HepG2 (cell line): ENCODE measurements around the gene PLAGL2. TPM values are rescaled to one million over a fixed set of nuclear protein-coding genes. Genes with fewer than 3 reads are reported as not detected.
A peak's percentile ranks its signal among the peaks of the same experiment; 100 is the strongest.

Source experiments
- CBX2 ChIP-seq, 2 experiments: fragments of 200-600 bp in 1 of 2; sonication (generic); formaldehyde crosslinking in 1 of 2; IDR thresholded peaks; 2 replicates each; pipeline versions ENCODE4 v1.7.0 to v1.8.1; 2018 to 2022; ENCODE audit warnings: low read depth in 2 of 2, low read length in 1 of 2, mild to moderate bottlenecking in 1 of 2, missing genetic modification reagents in 1 of 2
- GRHL1 ChIP-seq: sonication (generic); formaldehyde crosslinking; conservative IDR thresholded peaks from 2 replicates; pipeline ENCODE4 v1.8.0; 2022; ENCODE audit warnings: missing genetic modification reagents
- MEIS2 ChIP-seq: sonication (generic); formaldehyde crosslinking; IDR thresholded peaks from 2 replicates; pipeline ENCODE4 v1.9.0; 2021; ENCODE audit warnings: mild to moderate bottlenecking, missing genetic modification reagents
- SKIL ChIP-seq: sonication (generic); formaldehyde crosslinking; IDR thresholded peaks from 2 replicates; pipeline ENCODE4 v1.8.0; 2022; ENCODE audit warnings: missing genetic modification reagents, mild to moderate bottlenecking, moderate library complexity, borderline replicate concordance
- THAP8 ChIP-seq: sonication (generic); formaldehyde crosslinking; IDR thresholded peaks from 2 replicates; pipeline ENCODE4 v1.5.1; 2020; ENCODE audit warnings: missing genetic modification reagents, mild to moderate bottlenecking, borderline replicate concordance
- ZFP82 ChIP-seq: sonication (generic); formaldehyde crosslinking; IDR thresholded peaks from 2 replicates; pipeline ENCODE4 v1.5.1; 2020; ENCODE audit warnings: mild to moderate bottlenecking, missing genetic modification reagents, borderline replicate concordance
- ZKSCAN1 ChIP-seq: fragments of 150-350 bp; IDR thresholded peaks from 2 replicates; pipeline ENCODE4 v1.6.1; 2014; ENCODE audit warnings: low read length
- ZNF17 ChIP-seq: sonication (generic); formaldehyde crosslinking; IDR thresholded peaks from 2 replicates; pipeline ENCODE4 v1.5.0; 2020; ENCODE audit warnings: mild to moderate bottlenecking, missing genetic modification reagents
- ZNF234 ChIP-seq: sonication (generic); formaldehyde crosslinking; conservative IDR thresholded peaks from 2 replicates; pipeline ENCODE4 v1.5.1; 2020; ENCODE audit warnings: mild to moderate bottlenecking, missing genetic modification reagents
- ZNF281 ChIP-seq: sonication (generic); formaldehyde crosslinking; IDR thresholded peaks from 2 replicates; pipeline ENCODE4 v1.4.0; 2020; ENCODE audit warnings: missing genetic modification reagents, borderline replicate concordance
- ZNF44 ChIP-seq: sonication (generic); formaldehyde crosslinking; IDR thresholded peaks from 2 replicates; pipeline ENCODE4 v1.5.1; 2020; ENCODE audit warnings: mild to moderate bottlenecking, missing genetic modification reagents
- ZNF563 ChIP-seq: sonication (generic); formaldehyde crosslinking; IDR thresholded peaks from 2 replicates; pipeline ENCODE4 v1.8.0; 2022; ENCODE audit warnings: mild to moderate bottlenecking, moderate library complexity, missing genetic modification reagents
- ZNF768 ChIP-seq: sonication (generic); formaldehyde crosslinking; IDR thresholded peaks from 2 replicates; pipeline ENCODE4 v1.4.0; 2020; ENCODE audit warnings: missing genetic modification reagents
- ZNF770 ChIP-seq: sonication (generic); formaldehyde crosslinking; IDR thresholded peaks from 2 replicates; pipeline ENCODE4 v1.5.0; 2020; ENCODE audit warnings: mild to moderate bottlenecking, missing genetic modification reagents
- ZNF784 ChIP-seq: sonication (generic); formaldehyde crosslinking; IDR thresholded peaks from 2 replicates; pipeline ENCODE4 v1.5.1; 2020; ENCODE audit warnings: missing genetic modification reagents, mild to moderate bottlenecking, borderline replicate concordance
- polyA plus RNA-seq, 8 experiments: library from polyadenylated mRNA; depleted of rRNA in 3 of 8; stranded (reverse) in 7 of 8; unstranded in 1 of 8; fragments of >200 nt; fragmentation: Illumina TruSeq in 4 of 8; extraction: Trizol in 4 of 8; gene quantifications; 2 replicates each; pipeline versions ENCODE4 v1.2.1 to v1.2.3, GENCODE V29; 2011 to 2016; ENCODE audit warnings: low read depth in 4 of 8, missing spikeins in 1 of 8, mixed read lengths in 1 of 8; ENCODE audit not compliant: insufficient read depth in 1 of 8
- total RNA-seq, 5 experiments: library from RNA; depleted of rRNA; stranded (reverse); fragments of >200 nt; fragmentation: Illumina TruSeq; extraction: Trizol; gene quantifications; 2 replicates each; pipeline ENCODE4 v1.2.3, GENCODE V29; 2016; ENCODE audit warnings: low read depth in 1 of 5

The PLAGL2 gene
- total and polyA plus RNA-seq, 2 of the 13 experiments (the other 11 are each of a cell fraction or from before 2014, with no cell fraction given): 15.2 to 15.3 TPM

GRCh38 chr20:32207626-32208498 is at the start of gene PLAGL2, which contains the start of gene POFUT1 (continued):
- TF ChIP-seq GRHL1 (CRISPR knock-in tag) (no peak), THAP8 (CRISPR knock-in tag) (no peak), ZKSCAN1 (peak; percentile 23; the same call in 1 of the 2 replicates), ZNF281 (CRISPR knock-in tag) (peak; percentile 37; the same call in 1 of the 2 replicates), ZNF234 (CRISPR knock-in tag) (no peak), MEIS2 (CRISPR knock-in tag) (peak; percentile 90), ZNF770 (peak; percentile 88), ZNF17 (CRISPR knock-in tag) (no peak), ZNF768 (CRISPR knock-in tag) (peak; percentile 89; the same call in 1 of the 2 replicates), ZFP82 (CRISPR knock-in tag) (no peak; the same call in 1 of the 2 replicates), ZNF563 (CRISPR knock-in tag) (peak; percentile 96), ZNF784 (CRISPR knock-in tag) (peak; percentile 99), ZNF44 (CRISPR knock-in tag) (no peak), CBX2 (IDR thresholded peaks at IDR 0.05; ENCODE audit: low read depth, low read length) (no peak), CBX2 (CRISPR knock-in tag; IDR thresholded peaks at IDR 0.05; ENCODE audit: low read depth) (no peak), SKIL (no peak)
